Psoas muscle (tissue), 8 donors: ENCODE data around the gene ANKRD28. TPM values are rescaled to one million over a fixed set of nuclear protein-coding genes. Genes with fewer than 3 reads are reported as not detected.

Source experiments
- ATAC-seq, 4 donors: fragments of 200-7000 bp; cut with Tn5 transposase; one replicate each; pipeline ENCODE4 v1.9.1; 2020; ENCODE audit warnings: moderate library complexity in 3 of 4, mild to moderate bottlenecking in 2 of 4
- DNase-seq, 2 donors: peaks; one replicate each; pipeline ENCODE4 v3.0.0-alpha.2; 2020
- H3K27ac ChIP-seq: fragments of 200-600 bp; one replicate; pipeline ENCODE4 v1.8.0; 2022
- H3K27me3 ChIP-seq, 3 donors: fragments of 200-600 bp in 1 of 3; one replicate each; pipeline versions ENCODE4 v1.6.1 to v1.8.0; 2013 to 2022; ENCODE audit warnings: low read length in 2 of 3, mild to moderate bottlenecking in 2 of 3, moderate library complexity in 1 of 3; ENCODE audit not compliant: insufficient read depth in 3 of 3
- H3K36me3 ChIP-seq, 2 donors: fragments of 200-600 bp in 1 of 2; one replicate each; pipeline versions ENCODE4 v1.6.1 to v1.8.0; 2013 to 2022; ENCODE audit warnings: low read depth in 1 of 2, mild to moderate bottlenecking in 1 of 2, moderate library complexity in 1 of 2; ENCODE audit not compliant: insufficient read depth in 1 of 2
- H3K4me1 ChIP-seq: fragments of 200-600 bp; one replicate; pipeline ENCODE4 v1.8.0; 2022
- H3K4me3 ChIP-seq: fragments of 200-600 bp; one replicate; pipeline ENCODE4 v1.8.0; 2022; ENCODE audit warnings: mild to moderate bottlenecking
- H3K9me3 ChIP-seq: fragments of 200-600 bp; one replicate; pipeline ENCODE4 v1.8.0; 2022
- CTCF ChIP-seq: fragments of 200-600 bp; IDR thresholded peaks from one replicate; pipeline ENCODE4 v1.8.0; 2022; ENCODE audit warnings: antibody characterized with exemption
- WGBS, 3 donors: extraction: QIAGEN DNeasy Blood & Tissue Kit; methylation state at CpG; one replicate each; pipeline versions ENCODE4 v1.1.6 to v1.1.7; 2013; 5-methylcytosine and 5-hydroxymethylcytosine counted together
- intact Hi-C, 2 donors: fragments of 100-400 bp; cut with DNase I; formaldehyde crosslinking; loops; one replicate each; pipeline versions ENCODE4 v1.11.0 to v1.14.2; 2022
- polyA plus RNA-seq, 3 donors: library from polyadenylated mRNA; stranded (reverse); fragments of 200-250 nt; gene quantifications; one replicate each; pipeline ENCODE4 v1.2.3, GENCODE V29; 2013
- total RNA-seq, 4 donors: library from RNA; stranded (reverse); fragmentation: NEBNext Ultra II Directional in 2 of 4; extraction: Animal tissue kit (Norgen Biotek cat#: 25700) in 2 of 4; gene quantifications; one replicate each; pipeline versions ENCODE4 v1.2.1 to v1.2.4, GENCODE V29; 2021 to 2023
- donor health status: healthy with polysubstance abuse.
- donor health status: DM: no; HTN: no; CAD: no; lungs with moderate emphysema.
- donor health status: Bipolar disorder and iron deficiency.
- donor health status: healthy.
- donor health status: DM: yes; HTN: yes; CAD: no.
- donor health status: DM: no; HTN: no; CAD: no.
- donor health status: DM: no; HTN: no; CAD: no.
- donor health status: DM: yes; HTN: yes; CAD: no.

ANKRD28 gene
- total and polyA plus RNA-seq, 7 donors: 32.4 to 90.8 (median 69.3) TPM

GRCh38 chr3:15782429-15782828 lies 15.3 kb downstream of the ANKRD28 start:
- WGBS, 3 donors: 64 to 83% (median 65%) methylated on average over 2 of the region's 2 CpGs
- ATAC-seq: peak; percentile 25 to 59 (median 46)
- intact Hi-C loops: no loop called here

GRCh38 chr3:15781637-15782402 lies 16.0 kb downstream of the ANKRD28 start:
- no peak for TF ChIP-seq CTCF
- H3K4me3 ChIP-seq: peak overlapping the region; percentile 37
- no peaks in the 10 kb centered on the region for H3K27me3 ChIP-seq
- no peak for DNase-seq
- 32 to 51% (median 39%) methylated on average over 6 of the region's 6 CpGs for WGBS, 3 donors
- H3K36me3 ChIP-seq: no peaks in the 10 kb centered on the region
- ATAC-seq: peak; percentile 67 to 90 (median 84)
- peak overlapping the region; percentile 43 for H3K27ac ChIP-seq
- peaks cover 38% of the 10 kb centered on the region for H3K4me1 ChIP-seq
- H3K9me3 ChIP-seq: no peaks in the 10 kb centered on the region
- intact Hi-C loops: no loop called here

More at GRCh38 chr3:15782429-15782828, 15.3 kb downstream of the ANKRD28 start:
- TF ChIP-seq CTCF: no peak
- no peaks in the 10 kb centered on the region for H3K9me3 ChIP-seq
- peaks cover 41% of the 10 kb centered on the region for H3K4me1 ChIP-seq
- DNase-seq: no peak
- peak overlapping the region; percentile 3 for H3K27ac ChIP-seq
- no peaks in the 10 kb centered on the region for H3K27me3 ChIP-seq
- H3K4me3 ChIP-seq: peak overlapping the region; percentile 37
- H3K36me3 ChIP-seq: no peaks in the 10 kb centered on the region

- ATAC-seq: peak in 2 of 4 donors; percentile 25 to 46
- H3K27ac ChIP-seq: peak overlapping the region; percentile 43
- H3K4me1 ChIP-seq: peaks cover 37% of the 10 kb centered on the region
- no peak for TF ChIP-seq CTCF
- no peaks in the 10 kb centered on the region for H3K36me3 ChIP-seq
- H3K9me3 ChIP-seq: no peaks in the 10 kb centered on the region
- H3K27me3 ChIP-seq: no peaks in the 10 kb centered on the region
- intact Hi-C loops: no loop called here
- DNase-seq: no peak
- H3K4me3 ChIP-seq: peak overlapping the region; percentile 37
These were observed 16.6 kb downstream of the ANKRD28 start for GRCh38 chr3:15781131-15781530.

- no peak overlapping the region for H3K4me3 ChIP-seq
- no peak for DNase-seq
- no peak overlapping the region for H3K27ac ChIP-seq
- WGBS, 3 donors: 93 to 97% (median 97%) methylated on average over 1 of the region's 1 CpG
- H3K4me1 ChIP-seq: peaks cover 32% of the 10 kb centered on the region
- no peaks in the 10 kb centered on the region for H3K27me3 ChIP-seq
- H3K9me3 ChIP-seq: no peaks in the 10 kb centered on the region
- no peaks in the 10 kb centered on the region for H3K36me3 ChIP-seq
- intact Hi-C loops: no loop called here
- TF ChIP-seq CTCF: no peak
- no peak for ATAC-seq
These were observed 18.7 kb downstream of the ANKRD28 start for GRCh38 chr3:15779111-15779510.
